CD4-positive, alpha-beta T cell treated with Interleukin-15 for 4 hours (primary cell): ENCODE data around the gene POLE4.

Experiments
- DNase-seq: peaks from one replicate; pipeline ENCODE4 v3.0.0-alpha.2; 2020; ENCODE audit warnings: low spot score

POLE4 gene

DNA sequence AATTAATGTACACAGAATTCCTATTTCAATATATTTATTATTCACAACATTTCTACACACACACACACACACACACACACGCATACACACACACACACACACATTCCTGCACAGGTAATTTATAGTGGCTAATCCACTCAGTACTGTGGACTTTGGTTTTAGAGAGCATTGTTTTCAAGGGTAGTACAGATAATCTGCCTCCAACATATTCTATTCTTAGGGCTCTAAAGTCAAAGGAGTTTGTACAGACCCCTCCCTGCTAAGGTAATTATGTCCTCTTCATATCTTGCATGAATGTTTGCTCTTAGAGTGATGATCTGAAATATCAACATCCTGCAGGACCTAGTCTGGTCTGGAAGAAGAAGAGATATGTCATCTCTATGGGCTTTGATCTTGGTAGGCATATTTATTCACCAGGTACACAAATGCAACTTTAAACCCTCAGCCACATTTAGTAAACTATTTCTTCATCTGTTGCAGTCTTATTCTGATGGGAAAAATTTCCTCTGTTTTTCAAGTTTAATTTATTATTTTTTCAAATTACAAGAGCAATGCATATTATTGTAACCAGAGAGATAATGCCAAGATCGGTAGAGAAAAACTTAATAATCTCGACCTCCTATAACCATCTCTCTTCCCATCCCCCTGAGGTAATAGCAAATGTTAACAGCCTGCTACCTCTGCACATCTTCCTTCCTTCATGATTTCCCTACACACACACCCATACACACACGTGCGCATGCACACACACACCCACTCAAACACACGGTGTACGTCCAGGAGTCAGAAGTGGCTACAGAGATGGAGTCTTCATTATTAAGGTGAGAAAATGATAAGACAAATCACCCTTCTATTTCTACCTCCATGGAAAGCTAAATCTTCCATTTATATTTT lies 18.3 kb upstream of the POLE4 start:
- DNase-seq: no peak

DNA sequence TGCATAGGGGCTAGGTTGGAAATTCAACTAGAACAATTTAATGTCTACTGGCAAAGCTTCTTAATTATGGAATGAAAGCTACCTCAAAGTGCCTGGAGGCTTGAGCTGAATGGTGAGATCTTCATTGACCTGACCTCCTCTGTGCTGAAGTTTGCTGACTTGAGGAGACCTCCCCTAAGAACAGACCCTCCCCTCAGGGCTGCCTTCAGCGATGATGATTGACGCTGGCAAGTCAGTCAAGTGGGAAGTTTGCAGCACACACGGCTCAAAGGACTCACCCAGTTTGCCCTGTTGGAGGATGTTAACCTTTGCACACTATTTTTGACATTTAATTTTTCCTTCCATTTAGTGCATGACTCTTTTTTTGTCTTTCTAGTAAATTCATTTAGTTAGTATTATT lies 17.2 kb upstream of the POLE4 start:
- no peak for DNase-seq

- DNase-seq: no peak
Measured at GRCh38 chr2:74942263-74942662, 16.2 kb upstream of the POLE4 start.

- no peak for DNase-seq
Measured at GRCh38 chr2:74944987-74945787, 13.3 kb upstream of the POLE4 start.

DNA sequence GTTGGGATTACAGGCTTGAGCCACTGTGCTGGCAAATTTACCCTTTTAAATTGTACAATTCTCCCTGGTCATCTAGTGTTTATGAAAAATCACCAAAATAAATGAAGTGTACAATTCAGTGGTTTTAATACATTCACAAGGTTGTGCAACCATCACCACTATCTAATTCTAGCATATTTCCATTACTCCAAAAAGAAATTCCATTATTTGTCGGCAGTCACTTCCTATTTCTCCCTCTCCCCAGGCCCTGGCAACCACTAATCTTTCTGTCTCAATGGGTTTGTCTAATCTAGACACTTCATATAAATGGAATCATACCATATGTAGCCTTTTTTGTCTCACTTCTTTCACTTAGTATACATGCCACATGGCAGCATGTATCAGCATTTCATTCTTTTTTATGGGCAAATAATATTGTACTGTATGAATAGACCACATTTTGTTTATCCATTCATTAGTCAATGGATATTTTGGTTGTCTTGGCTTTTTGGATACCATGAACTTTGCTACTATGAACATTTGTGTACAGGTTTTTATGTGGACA lies 12.6 kb upstream of the POLE4 start:
- DNase-seq: no peak

DNA sequence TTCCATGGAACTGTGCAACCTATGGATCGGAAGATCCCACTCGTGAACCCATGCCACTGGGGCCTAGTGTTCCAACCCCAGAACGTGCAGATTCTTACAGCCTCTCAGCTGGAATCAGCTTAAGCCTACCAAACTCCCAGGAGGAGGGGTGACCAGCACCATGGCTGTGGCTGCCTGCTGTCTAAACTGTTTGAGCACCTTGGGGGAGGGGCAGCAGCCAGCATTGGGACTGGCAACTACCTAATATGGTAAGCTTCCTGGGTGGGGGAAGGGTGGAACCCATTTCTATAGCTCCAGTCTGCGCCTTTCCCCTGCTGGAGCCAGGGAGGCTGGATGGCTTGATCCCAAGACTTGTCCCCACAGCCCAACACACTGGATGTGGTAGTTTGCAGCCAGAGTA lies 10.7 kb upstream of the POLE4 start:
- no peak for DNase-seq

DNA sequence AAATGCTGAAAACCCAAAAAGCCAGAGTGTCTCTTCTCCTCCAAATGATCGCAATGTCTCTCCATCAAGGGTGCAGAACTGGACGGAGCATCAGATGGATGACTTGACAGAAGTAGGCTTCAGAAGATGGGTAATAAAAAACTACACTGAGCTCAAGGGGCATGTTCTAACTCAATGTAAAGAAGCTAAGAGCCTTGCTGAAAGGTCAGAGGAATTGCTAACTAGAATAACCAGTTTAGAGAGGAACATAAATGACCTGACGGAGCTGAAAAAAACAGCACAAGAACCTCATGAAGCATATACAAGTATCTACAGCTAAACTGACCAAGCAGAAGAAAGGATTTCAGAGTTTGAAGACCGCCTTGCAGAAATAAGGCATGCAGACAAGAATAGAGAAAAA lies 9.7 kb upstream of the POLE4 start:
- DNase-seq: no peak

DNA sequence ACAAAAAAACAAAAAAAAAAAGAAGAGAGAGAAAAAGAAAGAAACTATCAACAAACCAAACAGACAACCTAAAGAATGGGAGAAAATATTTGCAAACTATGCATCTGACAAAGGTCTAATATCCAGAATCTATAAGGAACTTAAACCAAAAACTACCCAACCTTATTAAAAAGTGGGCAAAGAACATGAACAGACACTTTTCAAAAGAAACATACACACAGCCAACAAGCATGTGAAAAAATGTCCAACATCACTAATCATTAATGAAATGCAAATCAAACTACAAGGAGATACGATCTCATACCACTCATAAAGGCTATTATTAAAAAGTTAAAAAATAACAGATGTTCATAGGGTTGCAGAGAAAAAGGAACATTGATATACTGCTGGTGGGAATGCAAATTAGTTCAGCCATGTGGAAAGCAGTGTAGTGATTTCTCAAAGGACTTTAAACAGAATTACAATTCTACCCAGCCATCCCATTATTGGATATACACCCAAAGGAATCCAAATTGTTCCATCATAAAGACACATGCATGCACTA lies 7.2 kb upstream of the POLE4 start:
- DNase-seq: no peak

DNA sequence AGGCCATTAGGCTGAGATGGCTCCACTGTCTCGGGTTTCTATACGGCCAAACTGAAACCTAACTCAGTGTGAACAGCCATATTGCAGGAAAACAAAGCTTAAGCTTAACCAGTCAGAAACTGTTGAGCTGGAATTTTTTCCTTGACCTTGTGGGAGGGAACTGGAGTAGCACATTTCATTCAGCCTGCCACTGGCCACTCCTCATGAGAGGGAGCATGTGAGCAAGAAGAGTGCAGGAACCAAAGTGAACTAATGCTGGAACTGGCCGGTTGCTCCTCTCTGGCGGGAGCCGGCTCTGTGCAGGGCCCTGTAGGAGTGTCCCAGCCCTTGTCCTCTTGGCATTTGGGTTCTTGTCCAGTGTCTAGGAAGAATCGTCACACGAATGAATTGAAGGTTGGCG lies 5.9 kb upstream of the POLE4 start:
- no peak for DNase-seq

DNA sequence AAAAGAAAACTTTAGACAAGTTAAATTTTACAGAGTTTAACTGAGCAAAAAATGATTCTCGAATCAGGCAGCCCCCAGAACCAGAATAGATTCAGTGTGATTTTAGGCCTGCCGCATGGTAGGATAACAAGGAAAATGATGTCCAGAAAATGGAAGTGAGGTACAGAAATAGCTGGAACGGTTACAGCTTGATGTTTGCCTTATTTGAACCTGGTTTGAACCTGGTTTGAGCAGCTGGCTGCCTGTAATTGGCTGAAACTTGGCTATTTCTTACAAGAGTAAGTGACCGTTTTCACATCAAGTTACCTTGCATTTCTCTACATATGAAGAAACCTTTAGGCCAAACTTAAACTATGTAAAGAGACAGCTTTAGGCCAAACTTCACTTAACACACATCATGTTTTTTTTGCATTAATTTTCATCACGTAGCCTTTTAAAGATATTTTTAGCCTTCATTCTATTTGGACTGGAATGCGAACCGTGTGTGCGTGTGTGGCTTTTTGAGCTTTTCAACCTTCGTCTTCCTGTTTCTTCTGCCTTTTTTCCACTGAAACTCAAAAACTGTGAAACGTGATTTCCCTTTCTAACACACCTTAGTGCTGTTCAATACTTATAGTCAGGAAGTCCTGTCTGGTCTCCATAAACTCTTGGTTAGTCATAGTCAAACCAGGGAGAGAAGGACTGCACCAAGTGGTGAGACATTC lies 4.5 kb upstream of the POLE4 start:
- no peak for DNase-seq

- no peak for DNase-seq
Measured at GRCh38 chr2:74954500-74954874, 4.0 kb upstream of the POLE4 start.

DNA sequence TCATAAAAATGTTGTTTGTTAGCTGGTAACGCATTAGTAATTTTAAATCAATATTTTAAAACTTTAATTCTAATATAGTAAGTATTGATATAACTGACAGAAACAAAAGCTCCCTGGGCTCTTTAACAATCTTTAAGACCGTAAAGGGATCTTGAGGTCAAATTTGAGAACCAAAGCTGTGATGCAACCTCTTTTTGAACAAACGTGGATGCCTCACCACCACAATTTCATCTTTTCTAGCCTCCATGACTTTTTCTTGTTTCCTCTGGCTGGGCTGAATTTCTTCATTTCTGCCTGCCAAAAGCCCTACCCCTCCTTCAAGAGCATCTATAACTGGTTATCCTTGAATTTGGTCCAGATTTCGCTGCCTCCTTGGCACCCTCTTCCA lies 563 bp upstream of the POLE4 start:
- DNase-seq: no peak

DNA sequence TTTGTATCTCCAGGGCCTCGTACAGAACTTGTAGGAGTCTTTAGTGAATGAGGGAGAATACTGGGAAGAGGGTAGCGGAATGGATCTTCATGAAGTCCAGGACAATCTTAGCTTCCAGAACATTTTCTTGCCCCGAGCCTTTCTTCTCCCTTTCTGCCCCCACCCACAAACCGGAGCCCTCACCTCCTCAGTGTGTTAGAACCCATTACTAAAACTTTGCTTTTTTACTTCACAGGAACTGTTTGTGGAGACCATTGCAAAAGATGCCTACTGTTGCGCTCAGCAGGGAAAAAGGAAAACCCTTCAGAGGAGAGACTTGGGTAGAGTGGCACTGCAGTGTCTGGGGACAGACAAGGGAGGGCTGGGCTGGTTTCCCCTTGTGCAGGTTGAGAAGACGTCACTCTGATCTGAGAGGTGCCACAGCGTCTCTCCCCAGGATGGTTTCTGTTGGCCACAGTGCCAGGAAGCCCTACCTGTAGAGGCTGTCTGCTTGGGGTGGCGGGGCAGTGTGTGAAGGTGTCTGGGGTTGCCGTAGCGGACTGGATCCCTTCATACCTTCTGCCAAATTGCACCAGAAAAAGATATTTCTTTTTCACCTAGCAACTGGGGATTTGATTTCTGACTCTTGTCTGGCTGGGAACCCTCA lies 786 bp downstream of the POLE4 start:
- DNase-seq: no peak

DNA sequence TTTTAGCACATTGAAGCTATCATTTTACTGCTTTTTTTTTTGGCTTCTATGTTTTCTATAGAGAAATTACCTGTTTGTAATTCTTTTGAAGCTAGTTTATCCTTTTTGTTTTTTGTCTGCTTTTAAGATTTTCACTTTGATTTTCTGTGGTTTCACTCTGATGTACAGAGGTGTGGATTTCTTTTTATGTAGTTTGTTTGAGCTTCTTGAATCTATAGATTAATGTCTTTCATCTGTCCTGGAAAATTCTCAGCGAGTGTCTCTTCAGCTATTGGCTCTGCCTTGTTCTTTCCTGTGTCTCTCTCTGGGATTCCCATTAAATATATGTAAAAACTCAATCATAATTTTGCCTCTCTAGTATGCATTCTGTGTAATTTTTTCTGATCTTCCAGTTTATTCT lies 8.4 kb downstream of the POLE4 start:
- DNase-seq: no peak

- DNase-seq: no peak
Measured at GRCh38 chr2:74975016-74975415, 16.6 kb downstream of the POLE4 start.

DNA sequence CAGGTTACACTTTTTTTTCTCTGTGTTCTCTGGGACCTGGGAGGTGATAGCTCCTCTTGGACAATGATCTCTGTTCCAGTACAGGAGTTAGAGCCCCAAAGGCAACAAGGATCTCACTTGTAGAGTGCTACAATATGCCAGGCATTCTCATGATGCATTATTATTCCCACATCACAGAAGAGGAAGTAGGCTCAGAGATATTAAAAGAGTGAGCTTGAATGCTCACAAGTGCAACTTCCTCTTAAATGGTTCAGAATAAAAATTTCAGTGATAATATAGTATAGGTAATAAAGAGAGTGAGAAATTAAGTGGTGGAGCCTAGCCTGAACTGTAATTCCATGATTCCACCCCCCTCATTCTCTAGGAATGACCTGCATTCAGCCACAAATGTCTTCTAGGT lies 21.4 kb downstream of the POLE4 start:
- no peak for DNase-seq

GRCh38 chr2:74982577-74982976 lies 24.1 kb downstream of the POLE4 start:
- no peak for DNase-seq

DNA sequence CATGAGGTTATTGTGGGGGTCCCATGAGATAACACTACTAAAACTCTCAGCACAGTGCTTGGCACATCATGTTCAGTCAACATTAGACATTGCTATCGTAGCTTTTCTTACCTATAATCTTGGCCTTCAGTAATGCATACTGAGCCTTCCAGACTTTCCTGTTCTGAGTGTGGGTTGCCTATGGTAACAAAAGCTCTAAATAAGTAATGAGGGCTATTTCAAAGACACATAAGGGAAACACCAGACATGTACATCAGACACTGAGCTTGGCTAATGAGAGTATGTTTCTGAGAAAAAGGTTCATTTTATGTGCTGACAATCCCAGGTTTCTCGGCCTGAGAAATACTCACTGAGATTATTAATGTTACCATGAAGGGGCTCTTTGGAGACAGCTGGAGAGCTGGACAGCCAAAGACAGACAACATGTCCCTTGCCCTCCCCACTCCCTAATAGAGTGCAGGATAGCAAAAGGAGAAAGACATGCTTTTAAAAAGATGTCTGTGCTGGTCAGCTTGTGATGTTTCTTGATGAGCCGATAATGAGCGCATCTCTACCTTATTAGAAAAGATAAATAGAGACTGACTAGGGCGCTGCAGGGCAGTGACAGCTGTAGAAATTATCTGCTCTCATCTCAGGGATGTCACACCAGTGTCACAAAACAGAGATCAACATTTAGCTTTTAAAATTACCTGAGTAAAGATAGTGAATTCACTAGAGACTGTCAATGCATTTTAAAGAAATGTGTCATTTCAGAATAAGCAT lies 25.4 kb downstream of the POLE4 start:
- no peak for DNase-seq

DNA sequence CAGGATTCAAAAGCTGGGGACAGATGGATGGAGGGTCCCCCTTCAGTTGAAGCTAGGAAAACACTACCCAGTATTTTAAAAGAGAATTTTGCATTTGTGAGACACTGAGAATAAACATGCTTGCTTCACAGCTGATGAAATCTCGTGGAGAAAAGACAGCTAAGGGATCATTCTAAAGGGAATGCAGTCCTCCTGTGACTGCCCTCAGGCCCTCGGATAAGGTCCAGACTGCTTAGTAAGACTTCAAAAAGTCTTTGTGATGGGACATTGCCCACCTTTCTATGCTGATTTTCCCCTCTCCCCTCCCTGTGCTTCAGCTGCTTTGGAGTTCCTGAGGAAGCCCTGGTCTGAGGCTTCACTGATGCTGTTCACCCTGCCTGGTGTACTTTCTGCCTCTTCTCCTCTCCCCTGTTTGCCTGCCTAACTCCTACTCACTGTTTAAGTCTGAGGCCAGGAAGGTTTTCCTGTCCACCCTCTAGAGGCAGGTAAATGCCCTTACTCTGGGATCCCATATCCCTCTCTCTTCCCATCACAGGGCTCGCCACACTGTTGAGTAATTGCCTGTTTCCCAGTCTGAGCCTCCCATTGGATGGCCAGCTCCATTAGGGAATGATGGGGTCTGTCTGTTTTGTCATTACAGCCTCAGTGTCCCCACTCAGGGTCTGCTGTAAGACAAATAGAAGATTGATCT lies 26.6 kb downstream of the POLE4 start:
- no peak for DNase-seq

DNA sequence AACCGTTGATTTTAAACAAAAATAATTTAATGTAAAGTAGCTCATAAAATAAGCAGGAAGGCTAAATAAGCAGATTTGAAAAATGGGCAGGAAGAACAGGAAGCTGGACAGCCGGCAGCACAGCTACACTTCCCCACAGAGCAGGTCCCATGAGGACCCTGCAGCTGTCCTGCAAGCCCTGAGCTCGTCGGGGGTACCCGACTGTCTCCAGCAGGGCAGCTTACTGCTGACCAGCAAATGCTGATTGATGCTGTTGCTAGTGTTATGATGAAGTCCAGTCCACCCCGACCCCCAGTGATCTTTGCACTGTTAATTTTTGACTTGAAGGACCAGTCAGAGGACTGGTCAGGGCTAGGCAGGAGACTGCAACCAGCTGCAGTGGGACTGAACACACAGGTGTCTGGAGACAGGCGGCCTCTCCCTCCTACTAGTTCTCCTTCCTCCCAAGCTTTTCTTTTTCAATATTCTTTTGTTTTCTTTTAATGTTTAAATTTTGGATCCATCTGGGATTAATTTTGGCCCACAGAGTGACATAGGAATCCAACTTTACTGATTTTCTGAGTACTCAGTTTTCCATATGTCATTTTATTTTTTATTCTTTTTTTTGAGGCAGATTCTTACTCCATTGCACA lies 27.7 kb downstream of the POLE4 start:
- DNase-seq: no peak
